PC-3 (cell line): ENCODE measurements around the gene TRUB2. TPM values are rescaled to one million over a fixed set of nuclear protein-coding genes. Genes with fewer than 3 reads are reported as not detected.
"Not testable (repeated sequence)": the region's sequence is repeated elsewhere in the genome, so short reads cannot be mapped to it uniquely, and the experiment has no call there.

Source experiments
- ATAC-seq: fragments of 200-7000 bp; cut with Tn5 transposase; 2 replicates; pipeline ENCODE4 v1.9.1; 2020; ENCODE audit warnings: mild to moderate bottlenecking, moderate library complexity
- BruUV-seq: library from RNA; stranded (reverse); fragments of 400-500 nt; replicated peaks from 2 replicates; lab custom pipeline; 2021; lab: Mats Ljungman, UMichigan
- CTCF ChIA-PET: fragments of 300-600 bp; sonication (Branson Sonifier 250); formaldehyde crosslinking; loops from one replicate; lab custom pipeline; 2022; ENCODE audit warnings: antibody characterized with exemption; lab: Charles Lee
- POLR2A ChIA-PET: fragments of 300-600 bp; sonication (Branson Sonifier 250); formaldehyde crosslinking; loops from one replicate; lab custom pipeline; 2022; ENCODE audit warnings: antibody characterized with exemption; ENCODE audit not compliant: unreplicated experiment; lab: Charles Lee
- DNase-seq: peaks from one replicate; pipeline ENCODE4 v3.0.0-alpha.2; 2015
- H2AFZ ChIP-seq: fragments of 300-600 bp; sonication (generic); 2 replicates; pipeline ENCODE4 v1.6.0; 2016; ENCODE audit warnings: antibody characterized with exemption, low read length
- H3F3A ChIP-seq: fragments of 300-600 bp; sonication (generic); one replicate; pipeline ENCODE4 v1.6.0; 2017; ENCODE audit warnings: antibody characterized with exemption, low read length, control low read depth, mild to moderate bottlenecking; ENCODE audit not compliant: unreplicated experiment
- H3K27ac ChIP-seq: fragments of 300-600 bp; sonication (generic); 2 replicates; pipeline ENCODE4 v1.5.1; 2016; ENCODE audit warnings: mild to moderate bottlenecking, low read length
- H3K27me3 ChIP-seq: fragments of 300-600 bp; sonication (generic); 2 replicates; pipeline ENCODE4 v1.6.1; 2016; ENCODE audit warnings: low read length, mixed read lengths
- H3K36me3 ChIP-seq: fragments of 300-600 bp; sonication (generic); 2 replicates; pipeline ENCODE4 v1.6.1; 2016; ENCODE audit warnings: low read depth, mixed run types, low read length, mixed read lengths
- H3K4me1 ChIP-seq: fragments of 300-600 bp; sonication (generic); 2 replicates; pipeline ENCODE4 v1.5.1; 2016; ENCODE audit warnings: low read length; ENCODE audit not compliant: insufficient read depth
- H3K4me2 ChIP-seq: fragments of 300-600 bp; sonication (generic); 2 replicates; pipeline ENCODE4 v1.6.0; 2016; ENCODE audit warnings: low read length
- H3K4me3 ChIP-seq: fragments of 300-600 bp; sonication (generic); 2 replicates; pipeline ENCODE4 v1.5.1; 2016; ENCODE audit warnings: mild to moderate bottlenecking, low read length, mixed read lengths
- H3K79me2 ChIP-seq: fragments of 300-600 bp; sonication (generic); 2 replicates; pipeline ENCODE4 v1.6.1; 2017; ENCODE audit warnings: low read length, mixed read lengths
- H3K9ac ChIP-seq: fragments of 300-600 bp; sonication (generic); 2 replicates; pipeline ENCODE4 v1.6.0; 2016; ENCODE audit warnings: mild to moderate bottlenecking, low read length
- H3K9me2 ChIP-seq: fragments of 300-600 bp; sonication (generic); replicated peaks from 2 replicates; pipeline ENCODE4 v1.6.1; 2016; ENCODE audit warnings: mixed run types, low read length, mixed read lengths
- H3K9me3 ChIP-seq: fragments of 300-600 bp; sonication (generic); 2 replicates; pipeline ENCODE4 v1.6.1; 2016; ENCODE audit warnings: low read length, mixed read lengths
- H4K20me1 ChIP-seq: fragments of 300-600 bp; sonication (generic); 2 replicates; pipeline ENCODE4 v1.6.1; 2016; ENCODE audit warnings: low read length, mixed read lengths
- EZH2 ChIP-seq: fragments of 300-600 bp; sonication (generic); IDR thresholded peaks from one replicate; pipeline ENCODE4 v1.6.1; 2017; ENCODE audit warnings: antibody characterized with exemption, mild to moderate bottlenecking, low read length; ENCODE audit not compliant: unreplicated experiment
- EZH2phosphoT487 ChIP-seq: fragments of 300-600 bp; sonication (generic); IDR thresholded peaks from 2 replicates; pipeline ENCODE4 v1.6.1; 2018; ENCODE audit warnings: mild to moderate bottlenecking, antibody characterized with exemption, low read length, borderline replicate concordance
- intact Hi-C: fragments of 100-400 bp; cut with micrococcal nuclease; formaldehyde crosslinking; loops from 2 replicates; pipeline ENCODE4 v1.9.0; 2023
- total RNA-seq: library from RNA; depleted of rRNA; stranded (reverse); fragments of >200 nt; gene quantifications from 2 replicates; pipeline ENCODE4 v1.2.3, GENCODE V29; 2014
- TF ChIP-seq, protein P1 (sequence below): fragments of 300-600 bp; sonication (generic); conservative IDR thresholded peaks from 2 replicates; pipeline ENCODE4 v1.5.1; 2017; ENCODE audit warnings: antibody characterized with exemption, low read depth, mild to moderate bottlenecking, low read length

TRUB2 gene
- total RNA-seq, 1 experiment from 2014 or later: 24.9 TPM

DNA sequence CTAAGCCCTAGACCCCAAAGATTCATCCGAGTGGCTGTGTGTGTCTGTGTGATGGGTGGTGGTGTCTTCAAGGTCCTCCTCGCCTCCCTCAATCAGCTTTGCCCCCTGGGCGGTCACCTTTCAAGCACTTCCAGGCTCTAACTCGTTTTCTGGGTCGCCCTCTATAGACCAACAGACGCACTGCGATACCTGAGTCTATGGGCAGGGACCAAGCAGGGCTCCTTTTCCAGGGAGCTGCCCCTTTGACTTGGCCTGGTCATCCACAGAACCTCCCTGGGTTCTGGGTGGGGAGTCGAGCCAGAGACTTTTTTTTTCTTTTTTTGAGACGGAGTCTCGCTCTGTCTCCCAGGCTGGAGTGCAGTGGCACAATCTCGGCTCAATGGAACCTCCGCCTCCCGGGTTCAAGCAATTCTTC is 19.2 kb upstream of the TRUB2 start:
- peak overlapping the region; percentile 84 for H3K4me3 ChIP-seq
- H3K9me2 ChIP-seq: no peaks in the 10 kb centered on the region
- intact Hi-C loops: loop anchor here (1.0 to 2.0 kb wide), 2 partner anchors 19 to 46 kb away; partner anchors contain the start of genes COQ4 and TRUB2
- peaks cover 10% of the 10 kb centered on the region for H3K79me2 ChIP-seq
- peak overlapping the region; percentile 73; the same call in 1 of the 2 replicates for H2AFZ ChIP-seq
- ChIA-PET CTCF (interaction anchor here (0.5 to 1.6 kb wide), 4 partner anchors 21 to 66 kb away, joined by 4 to 20 read pairs (median 8); partner anchors contain the start of genes GOLGA2 and SWI5), POLR2A (interaction anchor here (0.7 kb wide), 1 partner anchor 187 kb away, joined by 8 read pairs; no protein-coding TSS in a partner anchor)
- H3K9me3 ChIP-seq: no peaks in the 10 kb centered on the region
- TF ChIP-seq EZH2phosphoT487: no peak
- TF ChIP-seq, protein P1, sequence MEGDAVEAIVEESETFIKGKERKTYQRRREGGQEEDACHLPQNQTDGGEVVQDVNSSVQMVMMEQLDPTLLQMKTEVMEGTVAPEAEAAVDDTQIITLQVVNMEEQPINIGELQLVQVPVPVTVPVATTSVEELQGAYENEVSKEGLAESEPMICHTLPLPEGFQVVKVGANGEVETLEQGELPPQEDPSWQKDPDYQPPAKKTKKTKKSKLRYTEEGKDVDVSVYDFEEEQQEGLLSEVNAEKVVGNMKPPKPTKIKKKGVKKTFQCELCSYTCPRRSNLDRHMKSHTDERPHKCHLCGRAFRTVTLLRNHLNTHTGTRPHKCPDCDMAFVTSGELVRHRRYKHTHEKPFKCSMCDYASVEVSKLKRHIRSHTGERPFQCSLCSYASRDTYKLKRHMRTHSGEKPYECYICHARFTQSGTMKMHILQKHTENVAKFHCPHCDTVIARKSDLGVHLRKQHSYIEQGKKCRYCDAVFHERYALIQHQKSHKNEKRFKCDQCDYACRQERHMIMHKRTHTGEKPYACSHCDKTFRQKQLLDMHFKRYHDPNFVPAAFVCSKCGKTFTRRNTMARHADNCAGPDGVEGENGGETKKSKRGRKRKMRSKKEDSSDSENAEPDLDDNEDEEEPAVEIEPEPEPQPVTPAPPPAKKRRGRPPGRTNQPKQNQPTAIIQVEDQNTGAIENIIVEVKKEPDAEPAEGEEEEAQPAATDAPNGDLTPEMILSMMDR: peak; percentile 69
- no peaks in the 10 kb centered on the region for H3K27me3 ChIP-seq
- peak overlapping the region; percentile 96 for H3K4me2 ChIP-seq
- ATAC-seq (peak; percentile 56), DNase-seq (peak; percentile 78)
- H3K4me1 ChIP-seq: no peaks in the 10 kb centered on the region
- peak overlapping the region; percentile 72 for H3K9ac ChIP-seq
- H3K36me3 ChIP-seq: no peaks in the 10 kb centered on the region
- no peaks in the 10 kb centered on the region for H4K20me1 ChIP-seq
- H3K27ac ChIP-seq: no peak overlapping the region
- no peaks in the 10 kb centered on the region for H3F3A ChIP-seq
- BruUV-seq: no TSS peak

DNA sequence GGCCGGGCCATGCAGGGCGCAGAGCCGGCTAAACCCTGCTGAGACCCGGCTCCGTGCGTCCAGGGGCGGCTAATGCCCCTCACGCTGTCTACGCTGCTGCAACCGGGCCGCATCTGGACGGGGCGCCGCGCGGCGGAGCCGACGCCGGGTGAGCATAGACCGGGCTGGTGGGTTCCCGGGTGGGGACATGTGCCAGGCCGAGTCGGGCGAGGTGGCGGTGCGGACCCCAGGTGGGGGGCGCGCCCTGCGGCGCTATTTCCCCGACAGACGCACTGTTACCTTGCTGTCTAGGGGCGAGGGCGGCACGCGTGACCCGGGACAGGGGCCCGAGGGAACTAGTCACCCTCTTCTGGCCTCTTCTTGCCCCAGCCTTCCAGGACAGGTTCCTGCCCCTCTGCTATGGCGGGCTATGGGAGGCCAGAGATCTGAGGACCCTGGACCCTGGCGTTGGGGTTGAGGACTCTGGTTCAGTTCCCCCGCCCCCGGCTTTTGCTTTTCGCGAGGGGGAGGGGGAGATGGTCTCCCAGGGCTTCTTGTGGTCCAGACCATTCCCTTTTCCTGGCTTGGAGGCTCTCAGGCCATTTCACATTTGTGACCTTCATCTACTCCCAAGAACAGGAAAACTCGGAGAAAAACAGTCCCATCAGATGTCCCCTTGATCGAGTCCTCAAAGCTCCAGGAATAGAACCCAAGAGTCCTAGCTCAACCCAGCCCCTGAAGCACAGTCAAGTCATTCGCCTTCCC is 18.6 kb upstream of the TRUB2 start:
- peak overlapping the region; percentile 84 for H3K4me3 ChIP-seq
- H3K27ac ChIP-seq: 0 out of 2 replicates have a peak overlapping the region, but pooled peaks have one; percentile 18
- no peaks in the 10 kb centered on the region for H3K9me3 ChIP-seq
- peak overlapping the region; percentile 73 for H2AFZ ChIP-seq
- peak overlapping the region; percentile 96 for H3K4me2 ChIP-seq
- H3K9ac ChIP-seq: peak overlapping the region; percentile 72
- CTCF ChIA-PET: interaction anchor here (1.3 to 1.6 kb wide), 3 partner anchors 21 to 65 kb away, joined by 5 to 20 read pairs (median 10); partner anchors contain the start of genes GOLGA2 and SWI5
- TF ChIP-seq EZH2phosphoT487: no peak
- no peaks in the 10 kb centered on the region for H3F3A ChIP-seq
- no peaks in the 10 kb centered on the region for H3K36me3 ChIP-seq
- peak; percentile 63 for ATAC-seq
- H3K79me2 ChIP-seq: peaks cover 10% of the 10 kb centered on the region
- DNase-seq: no peak
- POLR2A ChIA-PET: interaction anchor here (0.7 kb wide), 1 partner anchor 188 kb away, joined by 8 read pairs; no protein-coding TSS in a partner anchor
- no peaks in the 10 kb centered on the region for H4K20me1 ChIP-seq
- H3K9me2 ChIP-seq: no peaks in the 10 kb centered on the region
- TSS peak; percentile 21 for BruUV-seq
- no peaks in the 10 kb centered on the region for H3K4me1 ChIP-seq
- no peaks in the 10 kb centered on the region for H3K27me3 ChIP-seq
- intact Hi-C loops: loop anchor here (1.0 to 2.0 kb wide), 2 partner anchors 18 to 46 kb away; partner anchors contain the start of genes COQ4 and TRUB2

DNA sequence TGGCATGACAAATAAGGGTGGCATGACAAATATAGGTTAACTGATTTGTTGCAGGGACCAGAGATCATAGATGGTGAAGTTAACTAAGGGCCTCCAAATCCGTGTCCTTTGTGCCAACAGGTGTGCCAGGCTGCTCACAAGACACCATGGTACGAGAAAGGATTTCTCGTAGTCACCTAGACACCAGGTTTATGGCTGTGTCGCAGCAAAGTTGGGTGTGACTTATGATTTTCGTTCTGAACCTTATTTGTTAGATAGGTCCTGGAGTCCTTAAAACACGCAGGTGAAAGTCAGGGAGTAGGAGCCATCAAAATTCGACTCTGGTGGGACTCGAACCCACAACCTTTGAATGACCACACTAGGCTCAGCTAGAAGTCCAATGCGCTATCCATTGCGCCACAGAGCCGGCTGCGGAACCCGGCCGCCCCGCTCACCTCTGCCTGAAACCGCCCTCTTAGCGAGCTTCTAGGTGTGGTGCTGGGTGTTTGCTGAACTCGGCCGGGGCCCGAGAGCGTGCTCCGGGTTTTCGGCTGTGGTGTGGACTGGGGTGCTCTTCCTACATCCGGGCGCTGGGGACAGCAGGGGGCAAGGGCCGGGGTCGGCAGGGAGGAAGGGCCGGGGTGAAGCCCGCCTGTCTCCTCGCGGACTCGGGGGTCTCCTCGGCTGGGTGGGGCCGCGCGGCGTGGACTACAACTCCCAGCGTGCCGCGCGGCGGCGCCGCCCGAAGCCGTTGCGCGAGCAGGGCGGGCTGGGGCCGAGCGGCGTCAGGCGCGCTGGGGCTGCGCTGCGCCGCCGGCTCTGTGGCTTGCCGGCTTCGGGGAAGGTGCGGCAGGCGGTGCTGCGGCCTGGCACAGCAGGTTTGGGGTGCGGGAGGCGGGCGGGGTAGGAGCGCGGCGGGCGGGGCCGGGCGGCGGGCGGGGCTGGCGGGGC is 17.8 kb upstream of the TRUB2 start, which contains the start of gene SLC27A4:
TSS of gene SLC27A4 (plus strand) at position 767 of the 930 bp plus-strand sequence. CDS start 2,606 bp downstream, outside the sequence.
- CTCF ChIA-PET: no interaction called here
- Histone ChIP-seq H3K9me3 (no peaks in the 10 kb centered on the region), H2AFZ (peak within 1 kb of the TSS; percentile 95), H3K9ac (peak within 1 kb of the TSS; percentile 76), H3K79me2 (peaks cover 10% of the 10 kb centered on the region), H3K4me3 (peak within 1 kb of the TSS; percentile 88), H3F3A (no peaks in the 10 kb centered on the region), H3K4me2 (peak within 1 kb of the TSS; percentile 96), H3K36me3 (no peaks in the 10 kb centered on the region), H3K27ac (peak within 1 kb of the TSS; percentile 36; the same call in 1 of the 2 replicates), H3K4me1 (no peaks in the 10 kb centered on the region), H4K20me1 (no peaks in the 10 kb centered on the region), H3K27me3 (no peaks in the 10 kb centered on the region), H3K9me2 (no peaks in the 10 kb centered on the region)
- intact Hi-C loops: loop anchor here (2.0 kb wide), 1 partner anchor 17 kb away; the partner anchor contains the start of genes COQ4 and TRUB2
- DNase-seq (peak; percentile 85), ATAC-seq (peak; percentile 88)
- TF ChIP-seq EZH2 (no peak), EZH2phosphoT487 (no peak)
- TF ChIP-seq, protein P1: no peak
- POLR2A ChIA-PET: interaction anchor here (0.6 kb wide), 1 partner anchor 70 kb away, joined by 3 read pairs; no protein-coding TSS in a partner anchor
- TSS peak; percentile 100 for BruUV-seq

DNA sequence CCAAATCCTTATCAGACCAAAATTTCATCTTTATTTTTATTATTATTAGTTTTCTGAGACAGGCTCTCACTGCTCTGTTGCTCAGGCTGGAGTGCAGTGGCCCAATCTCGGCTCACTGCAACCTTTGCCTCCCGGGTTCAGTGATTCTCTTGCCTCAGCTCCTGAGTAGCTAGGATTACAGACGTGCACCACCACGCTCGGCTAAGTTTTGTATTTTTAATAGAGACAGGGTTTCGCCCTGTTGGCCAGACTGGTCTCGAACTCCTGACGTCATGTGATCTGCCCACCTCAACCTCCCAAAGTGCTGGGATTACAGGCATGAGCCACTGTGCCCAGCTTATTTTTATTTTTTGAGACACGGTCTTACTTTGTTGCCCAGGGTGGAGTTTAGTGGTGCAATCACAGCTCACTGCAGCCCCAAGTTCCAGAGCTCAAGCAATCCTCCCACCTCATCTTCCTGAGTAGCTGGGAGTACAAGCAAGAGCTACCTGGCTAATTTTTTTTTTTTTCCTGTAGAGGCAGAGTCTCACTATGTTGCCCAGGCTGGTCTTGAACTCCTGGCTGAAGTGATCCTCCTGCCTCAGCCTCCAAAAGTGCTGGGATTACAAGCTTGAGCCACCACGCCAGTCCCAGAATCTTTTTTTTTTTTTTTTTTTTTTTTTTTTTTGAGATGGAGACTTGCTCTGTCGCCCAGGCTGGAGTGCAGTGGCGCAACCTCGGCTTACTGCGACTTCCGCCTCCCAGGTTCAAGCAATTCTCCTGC is 16.8 kb upstream of the TRUB2 start:
- BruUV-seq, intact Hi-C loops: not testable (repeated sequence)

More for the DNA sequence above, 16.8 kb upstream of the TRUB2 start:
- H3K4me3 ChIP-seq, H2AFZ ChIP-seq, H4K20me1 ChIP-seq, DNase-seq, H3K9me3 ChIP-seq, H3K9ac ChIP-seq, H3K27ac ChIP-seq, H3K36me3 ChIP-seq, CTCF ChIA-PET, H3K27me3 ChIP-seq, ATAC-seq, H3F3A ChIP-seq, POLR2A ChIA-PET, H3K9me2 ChIP-seq, H3K4me1 ChIP-seq: not testable (repeated sequence)
- Histone ChIP-seq H3K79me2 (peaks cover 10% of the 10 kb centered on the region), H3K4me2 (0 out of 2 replicates have a peak overlapping the region, but pooled peaks have one; percentile 78)
